Muscle layer of duodenum (tissue), 2 donors: ENCODE measurements around the gene ETNK2.

Experiments used
- H3K27ac ChIP-seq: one replicate; pipeline ENCODE4 v1.7.0; 2013; ENCODE audit warnings: mild to moderate bottlenecking, low read length
- H3K27me3 ChIP-seq: one replicate; pipeline ENCODE4 v1.7.0; 2013; ENCODE audit warnings: low read depth, mild to moderate bottlenecking, control low read depth, low read length
- H3K36me3 ChIP-seq, 2 donors: one replicate each; pipeline ENCODE4 v1.7.0; 2013; ENCODE audit warnings: low read length in 2 of 2, control low read depth in 1 of 2, mild to moderate bottlenecking in 1 of 2; ENCODE audit not compliant: insufficient read depth in 2 of 2, control insufficient read depth in 1 of 2
- H3K4me1 ChIP-seq, 2 donors: one replicate each; pipeline ENCODE4 v1.7.0; 2013; ENCODE audit warnings: low read length in 2 of 2, mild to moderate bottlenecking in 2 of 2, control low read depth in 1 of 2, moderate library complexity in 1 of 2; ENCODE audit not compliant: insufficient read depth in 2 of 2, control insufficient read depth in 1 of 2
- H3K4me3 ChIP-seq, 2 donors: one replicate each; pipeline ENCODE4 v1.7.0; 2013; ENCODE audit warnings: low read length in 2 of 2, low read depth in 1 of 2, mild to moderate bottlenecking in 1 of 2
- H3K9me3 ChIP-seq, 2 donors: one replicate each; pipeline ENCODE4 v1.7.0; 2013; ENCODE audit warnings: low read length in 2 of 2, control low read depth in 1 of 2, mild to moderate bottlenecking in 1 of 2; ENCODE audit not compliant: control insufficient read depth in 1 of 2
- donor health status: healthy.

ETNK2 gene

DNA sequence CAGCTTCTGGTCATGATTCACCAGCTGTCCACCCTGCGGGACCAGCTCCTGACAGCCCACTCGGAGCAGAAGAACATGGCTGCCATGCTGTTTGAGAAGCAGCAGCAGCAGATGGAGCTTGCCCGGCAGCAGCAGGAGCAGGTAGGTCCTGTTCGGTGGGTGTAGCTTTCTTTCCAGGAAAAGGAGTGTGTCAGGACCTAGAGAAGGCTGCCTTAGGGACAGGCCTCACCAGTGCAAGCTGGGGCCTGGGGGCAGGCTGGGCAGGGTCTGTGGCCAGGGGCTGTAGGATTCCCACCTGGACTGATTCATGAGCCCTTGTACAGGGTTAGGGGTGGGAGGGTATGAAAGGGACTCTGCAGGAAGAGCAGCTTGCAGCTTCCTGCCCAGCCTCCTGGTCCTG lies 35.3 kb downstream of the ETNK2 start:
- Histone ChIP-seq H3K4me1 (peaks cover 0 to 4% of the 10 kb centered on the region in 2 donors), H3K27ac (no peak overlapping the region), H3K36me3 (peaks cover 8 to 29% of the 10 kb centered on the region in 2 donors), H3K27me3 (no peaks in the 10 kb centered on the region), H3K4me3 (no peak overlapping the region), H3K9me3 (no peaks in the 10 kb centered on the region)

- Histone ChIP-seq H3K27ac (no peak overlapping the region), H3K9me3 (no peaks in the 10 kb centered on the region), H3K4me1 (peaks cover 0 to 7% of the 10 kb centered on the region in 2 donors), H3K27me3 (no peaks in the 10 kb centered on the region), H3K36me3 (peaks cover 2 to 19% of the 10 kb centered on the region in 2 donors), H3K4me3 (no peak overlapping the region)
Observed at GRCh38 chr1:204115116-204115515, 36.7 kb downstream of the ETNK2 start.

- Histone ChIP-seq H3K4me1 (peaks cover 0 to 7% of the 10 kb centered on the region in 2 donors), H3K27ac (no peak overlapping the region), H3K4me3 (no peak overlapping the region), H3K27me3 (no peaks in the 10 kb centered on the region), H3K9me3 (no peaks in the 10 kb centered on the region), H3K36me3 (peaks cover 0 to 17% of the 10 kb centered on the region in 2 donors)
Observed at GRCh38 chr1:204114606-204115005, 37.2 kb downstream of the ETNK2 start.

GRCh38 chr1:204113896-204114295 lies 37.9 kb downstream of the ETNK2 start:
- no peak overlapping the region for H3K4me3 ChIP-seq
- peaks cover 0 to 17% of the 10 kb centered on the region in 2 donors for H3K36me3 ChIP-seq
- peaks cover 0 to 7% of the 10 kb centered on the region in 2 donors for H3K4me1 ChIP-seq
- H3K9me3 ChIP-seq = no peaks in the 10 kb centered on the region
- H3K27me3 ChIP-seq = no peaks in the 10 kb centered on the region
- no peak overlapping the region for H3K27ac ChIP-seq

- Histone ChIP-seq H3K4me3 (no peak overlapping the region), H3K27me3 (no peaks in the 10 kb centered on the region), H3K9me3 (no peaks in the 10 kb centered on the region), H3K4me1 (peaks cover 0 to 7% of the 10 kb centered on the region in 2 donors), H3K36me3 (peaks cover 0 to 14% of the 10 kb centered on the region in 2 donors), H3K27ac (no peak overlapping the region)
Observed at GRCh38 chr1:204112876-204113730, 38.7 kb downstream of the ETNK2 start.

DNA sequence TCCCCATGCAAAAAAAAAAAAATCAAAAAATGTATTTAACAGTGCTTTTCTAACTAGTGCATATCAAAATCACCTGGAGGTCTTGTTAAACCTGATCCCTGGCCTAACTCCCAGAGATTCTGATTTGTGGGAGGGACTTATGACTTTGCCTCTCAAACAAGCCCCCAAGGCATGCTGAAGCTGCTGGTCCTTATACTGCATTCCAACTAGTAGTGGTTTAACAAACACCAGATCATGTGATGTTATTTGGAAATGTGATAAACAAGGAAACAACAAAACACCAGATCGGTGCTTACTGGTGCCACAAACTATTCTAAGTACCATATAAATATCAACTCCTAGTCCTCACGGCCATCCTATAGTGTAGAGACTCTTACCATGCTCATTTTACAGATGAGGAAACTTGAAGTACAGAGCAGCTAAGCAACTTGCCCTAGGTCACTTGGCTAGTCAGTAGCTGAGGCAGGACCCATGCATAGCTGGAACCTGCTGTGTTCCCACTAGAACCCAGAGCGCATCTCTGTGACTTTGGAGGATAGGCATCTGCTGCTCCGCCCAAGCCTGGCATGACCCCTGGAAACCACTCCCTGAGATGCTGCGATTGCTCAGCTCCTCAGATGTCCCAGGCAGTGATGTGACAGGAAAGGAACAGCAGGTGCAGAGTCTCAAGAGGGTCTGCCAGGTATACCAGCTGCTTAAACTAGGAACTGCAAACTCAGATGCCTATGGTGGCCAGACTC lies 40.8 kb downstream of the ETNK2 start:
- Histone ChIP-seq H3K27ac (no peak overlapping the region), H3K36me3 (no peaks in the 10 kb centered on the region), H3K9me3 (no peaks in the 10 kb centered on the region), H3K4me3 (no peak overlapping the region), H3K4me1 (peaks cover 0 to 16% of the 10 kb centered on the region in 2 donors), H3K27me3 (no peaks in the 10 kb centered on the region)

DNA sequence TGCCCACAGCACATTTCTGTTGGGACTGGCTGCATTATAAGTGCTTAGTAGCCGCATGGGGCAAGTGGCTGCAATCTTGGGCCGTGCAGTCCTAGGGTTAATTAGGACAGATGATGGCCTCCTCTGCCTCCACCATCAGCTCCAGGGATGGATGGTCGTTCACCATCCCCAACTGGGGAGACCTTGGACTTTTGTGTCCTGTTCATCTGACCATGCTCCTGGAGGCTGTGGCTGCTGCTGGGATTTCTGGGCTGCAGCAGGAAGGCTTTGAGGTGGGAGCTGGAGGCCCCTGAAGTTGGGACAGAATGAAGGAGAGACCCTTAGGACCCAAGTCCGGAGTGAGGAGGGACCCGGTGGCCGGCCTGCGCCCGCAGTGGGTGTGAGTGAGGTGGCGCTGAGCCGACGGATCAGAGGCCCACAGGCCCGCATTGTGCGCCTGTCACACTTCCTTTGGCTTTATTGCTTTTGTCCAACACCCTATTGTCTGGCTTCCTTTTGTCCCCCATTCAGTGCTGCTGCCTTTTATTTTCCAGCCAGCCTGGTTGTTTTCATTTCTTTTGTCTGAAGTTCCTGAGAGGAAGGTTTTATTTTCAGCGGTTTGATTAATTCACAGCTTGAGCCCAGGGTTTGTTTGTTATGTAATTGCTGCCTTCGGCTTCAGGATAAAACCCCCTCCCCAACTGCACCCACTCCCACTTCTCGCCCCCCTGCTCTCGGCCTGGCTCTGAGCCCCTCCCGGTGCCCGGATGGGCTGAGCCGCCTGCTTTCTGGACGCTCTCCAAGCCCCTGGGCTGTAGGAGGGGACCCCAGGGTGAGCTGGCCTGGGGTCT lies 43.3 kb downstream of the ETNK2 start:
- no peaks in the 10 kb centered on the region for H3K36me3 ChIP-seq
- H3K4me3 ChIP-seq = no peak overlapping the region
- H3K9me3 ChIP-seq = no peaks in the 10 kb centered on the region
- no peaks in the 10 kb centered on the region for H3K27me3 ChIP-seq
- no peak overlapping the region for H3K27ac ChIP-seq
- H3K4me1 ChIP-seq = peaks cover 5 to 23% of the 10 kb centered on the region in 2 donors

- peaks cover 12 to 26% of the 10 kb centered on the region in 2 donors for H3K4me1 ChIP-seq
- no peaks in the 10 kb centered on the region for H3K27me3 ChIP-seq
- no peak overlapping the region for H3K4me3 ChIP-seq
- no peaks in the 10 kb centered on the region for H3K36me3 ChIP-seq
- no peak overlapping the region for H3K27ac ChIP-seq
- H3K9me3 ChIP-seq = no peaks in the 10 kb centered on the region
Observed at GRCh38 chr1:204107892-204108291, 44.0 kb downstream of the ETNK2 start.

DNA sequence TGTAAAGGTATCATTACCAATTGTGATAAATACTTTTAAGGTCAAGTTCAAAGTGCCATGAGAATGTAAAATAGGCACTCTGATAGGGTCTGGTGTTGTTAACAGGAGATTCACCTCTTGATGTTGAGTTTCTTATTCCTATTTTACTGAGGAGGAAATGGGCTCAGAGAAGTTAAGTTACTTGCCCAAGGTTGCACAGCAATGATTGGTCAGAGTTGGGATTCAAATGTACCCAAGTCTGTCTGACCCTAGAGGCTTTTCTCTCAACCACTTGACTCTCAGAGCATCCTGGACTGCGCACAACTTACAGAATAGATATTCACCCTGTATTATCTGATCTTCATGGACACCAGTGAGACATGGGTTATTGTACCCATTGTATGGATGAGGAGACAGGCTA lies 45.0 kb downstream of the ETNK2 start:
- Histone ChIP-seq H3K4me1 (peaks cover 14 to 35% of the 10 kb centered on the region in 2 donors), H3K27me3 (no peaks in the 10 kb centered on the region), H3K36me3 (no peaks in the 10 kb centered on the region), H3K27ac (no peak overlapping the region), H3K4me3 (no peak overlapping the region), H3K9me3 (no peaks in the 10 kb centered on the region)

- H3K4me3 ChIP-seq = no peak overlapping the region
- no peaks in the 10 kb centered on the region for H3K36me3 ChIP-seq
- H3K4me1 ChIP-seq = peaks cover 14 to 36% of the 10 kb centered on the region in 2 donors
- H3K27ac ChIP-seq = no peak overlapping the region
- no peaks in the 10 kb centered on the region for H3K9me3 ChIP-seq
- H3K27me3 ChIP-seq = no peaks in the 10 kb centered on the region
Observed at GRCh38 chr1:204105131-204105515, 46.7 kb downstream of the ETNK2 start.
